Thymus (tissue), 11 donors: ENCODE data around the gene CELSR1. TPM values are rescaled to one million over a fixed set of nuclear protein-coding genes. Genes with fewer than 3 reads are reported as not detected.
A peak's percentile ranks its signal among the peaks of the same experiment; 100 is the strongest.

Experiments used
- DNase-seq, 9 donors: peaks; one replicate each; pipeline ENCODE4 v3.0.0-alpha.2; 2013; ENCODE audit warnings: low spot score in 9 of 9, low read depth in 6 of 9, missing footprints in 1 of 9
- H3K27ac ChIP-seq, 2 donors: one replicate each; pipeline ENCODE4 v1.5.1; 2013; ENCODE audit warnings: control low read depth in 1 of 2, low read depth in 1 of 2, low read length in 1 of 2, mild to moderate bottlenecking in 1 of 2, moderate library complexity in 1 of 2
- H3K27me3 ChIP-seq, 2 donors: one replicate each; pipeline ENCODE4 v1.5.1; 2013; ENCODE audit warnings: low read length in 1 of 2; ENCODE audit not compliant: control insufficient read depth in 2 of 2, insufficient read depth in 1 of 2
- H3K36me3 ChIP-seq, 2 donors: one replicate each; pipeline ENCODE4 v1.5.1; 2013; ENCODE audit warnings: low read length in 1 of 2, mild to moderate bottlenecking in 1 of 2, moderate library complexity in 1 of 2; ENCODE audit not compliant: control insufficient read depth in 2 of 2, insufficient read depth in 2 of 2
- H3K4me1 ChIP-seq, 2 donors: one replicate each; pipeline ENCODE4 v1.5.1; 2013; ENCODE audit warnings: low read length in 2 of 2; ENCODE audit not compliant: control insufficient read depth in 2 of 2, insufficient read depth in 2 of 2
- H3K4me3 ChIP-seq, 2 donors: one replicate each; pipeline ENCODE4 v1.5.1; 2013; ENCODE audit warnings: low read length in 2 of 2, control low read depth in 1 of 2, mild to moderate bottlenecking in 1 of 2
- H3K9me3 ChIP-seq, 2 donors: one replicate each; pipeline ENCODE4 v1.5.1; 2013; ENCODE audit warnings: low read length in 1 of 2, mild to moderate bottlenecking in 1 of 2; ENCODE audit not compliant: control insufficient read depth in 2 of 2, insufficient read depth in 1 of 2
- WGBS: extraction: QIAGEN DNeasy Blood & Tissue Kit; methylation state at CpG from one replicate; pipeline ENCODE4 v1.1.7; 2013; 5-methylcytosine and 5-hydroxymethylcytosine counted together
- polyA plus RNA-seq: library from polyadenylated mRNA; stranded (reverse); fragments of 200-250 nt; gene quantifications from one replicate; pipeline ENCODE4 v1.2.3, GENCODE V29; 2013
- total RNA-seq: library from RNA; stranded (reverse); fragments of 120-200 nt; gene quantifications from one replicate; pipeline ENCODE4 v1.2.4, GENCODE V29; 2013
- donor health status: healthy.

The CELSR1 gene
- total and polyA plus RNA-seq, 2 donors: 3.7 to 9.4 TPM

DNA sequence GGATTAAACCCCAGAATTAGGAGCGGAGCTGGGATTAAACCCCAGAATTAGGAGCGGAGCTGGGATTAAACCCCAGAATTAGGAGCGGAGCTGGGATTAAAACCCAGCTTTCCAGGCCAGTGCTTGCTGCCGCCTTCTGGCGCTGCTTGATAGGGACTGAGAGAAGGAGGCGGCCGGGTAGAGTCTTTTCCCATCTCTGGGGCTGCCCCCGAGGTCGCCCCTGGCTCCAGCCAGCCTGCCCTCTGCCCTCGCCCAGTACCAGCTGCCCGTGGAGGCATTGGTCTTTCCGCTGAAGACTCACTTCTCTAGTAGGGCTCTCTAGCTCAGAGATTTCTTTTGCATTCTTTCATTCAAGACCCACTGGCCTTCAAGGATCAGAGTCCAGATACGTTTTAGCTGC lies 196.7 kb downstream of the CELSR1 start:
- H3K9me3 ChIP-seq: no peaks in the 10 kb centered on the region
- WGBS: 97% methylated on average over 13 of the region's 13 CpGs
- H3K27ac ChIP-seq: no peak overlapping the region
- no peaks in the 10 kb centered on the region for H3K27me3 ChIP-seq
- H3K4me3 ChIP-seq: no peak overlapping the region
- H3K36me3 ChIP-seq: peaks cover 53 to 56% of the 10 kb centered on the region in 2 donors
- DNase-seq: no peak
- peaks cover 5 to 8% of the 10 kb centered on the region in 2 donors for H3K4me1 ChIP-seq

- Histone ChIP-seq H3K9me3 (no peaks in the 10 kb centered on the region), H3K4me3 (no peak overlapping the region), H3K4me1 (peaks cover 8% of the 10 kb centered on the region in 2 donors), H3K36me3 (peaks cover 49 to 50% of the 10 kb centered on the region in 2 donors), H3K27me3 (no peaks in the 10 kb centered on the region), H3K27ac (no peak overlapping the region)
- 97% methylated on average over 5 of the region's 5 CpGs for WGBS
- DNase-seq: no peak
Measured at GRCh38 chr22:46339956-46340355, 197.5 kb downstream of the CELSR1 start.

- WGBS: 97% methylated on average over 8 of the region's 8 CpGs
- Histone ChIP-seq H3K4me1 (peaks cover 10% of the 10 kb centered on the region in 2 donors), H3K4me3 (no peak overlapping the region), H3K27ac (no peak overlapping the region), H3K27me3 (no peaks in the 10 kb centered on the region), H3K9me3 (no peaks in the 10 kb centered on the region), H3K36me3 (peaks cover 39 to 43% of the 10 kb centered on the region in 2 donors)
- no peak for DNase-seq
Measured at GRCh38 chr22:46338636-46339035, 198.8 kb downstream of the CELSR1 start.

DNA sequence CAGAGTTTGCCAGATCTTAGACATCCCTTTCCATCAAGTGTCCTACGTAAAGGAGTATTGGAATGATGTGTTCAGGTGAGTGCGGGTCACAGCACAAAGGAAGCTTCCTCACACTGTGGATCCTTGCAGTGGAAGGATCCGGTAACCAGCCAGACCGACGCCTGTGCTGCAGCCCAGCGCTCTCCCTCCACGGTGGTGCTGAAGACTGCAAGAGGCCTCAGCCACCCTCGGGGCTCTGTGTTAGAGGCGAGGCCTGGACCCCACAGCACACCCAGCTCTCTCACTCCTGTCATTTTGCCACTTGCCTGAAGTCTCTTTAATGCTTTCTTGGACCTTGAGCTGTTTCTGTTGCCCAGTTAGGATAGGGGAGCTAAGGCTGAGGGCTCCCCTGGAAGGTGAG lies 199.6 kb downstream of the CELSR1 start:
- WGBS: 99% methylated on average over 9 of the region's 9 CpGs
- H3K27me3 ChIP-seq: no peaks in the 10 kb centered on the region
- no peak overlapping the region for H3K4me3 ChIP-seq
- H3K4me1 ChIP-seq: peaks cover 10% of the 10 kb centered on the region in 2 donors
- no peak for DNase-seq
- H3K9me3 ChIP-seq: no peaks in the 10 kb centered on the region
- no peak overlapping the region for H3K27ac ChIP-seq
- H3K36me3 ChIP-seq: peaks cover 36 to 41% of the 10 kb centered on the region in 2 donors

- 20% methylated on average over 42 of the region's 42 CpGs for WGBS
- Histone ChIP-seq H3K4me3 (peak overlapping the region; percentile 88 to 94), H3K27ac (peak overlapping the region in 1 of 2 donors; percentile 25), H3K27me3 (no peaks in the 10 kb centered on the region), H3K4me1 (peaks cover 10% of the 10 kb centered on the region in 2 donors), H3K9me3 (no peaks in the 10 kb centered on the region), H3K36me3 (peaks cover 37 to 47% of the 10 kb centered on the region in 2 donors)
- DNase-seq: peak in 3 of 9 donors; percentile 7 to 30 (median 10)
Measured at GRCh38 chr22:46336119-46337078, 201.0 kb downstream of the CELSR1 start.

GRCh38 chr22:46335201-46336118 lies 202.0 kb downstream of the CELSR1 start, which contains the start of gene TRMU:
TRMU (plus strand) TSS chr22:46335714; CDS start chr22:46335765, 51 bp downstream.
- WGBS: 1% methylated on average over 93 of the region's 93 CpGs
- peaks cover 38 to 52% of the 10 kb centered on the region in 2 donors for H3K36me3 ChIP-seq
- peak; percentile 33 to 83 (median 67) for DNase-seq
- H3K27ac ChIP-seq: peak within 1 kb of the TSS; percentile 72 to 87
- peak within 1 kb of the TSS; percentile 88 to 94 for H3K4me3 ChIP-seq
- no peaks in the 10 kb centered on the region for H3K9me3 ChIP-seq
- peaks cover 10% of the 10 kb centered on the region in 2 donors for H3K4me1 ChIP-seq
- H3K27me3 ChIP-seq: no peaks in the 10 kb centered on the region

DNA sequence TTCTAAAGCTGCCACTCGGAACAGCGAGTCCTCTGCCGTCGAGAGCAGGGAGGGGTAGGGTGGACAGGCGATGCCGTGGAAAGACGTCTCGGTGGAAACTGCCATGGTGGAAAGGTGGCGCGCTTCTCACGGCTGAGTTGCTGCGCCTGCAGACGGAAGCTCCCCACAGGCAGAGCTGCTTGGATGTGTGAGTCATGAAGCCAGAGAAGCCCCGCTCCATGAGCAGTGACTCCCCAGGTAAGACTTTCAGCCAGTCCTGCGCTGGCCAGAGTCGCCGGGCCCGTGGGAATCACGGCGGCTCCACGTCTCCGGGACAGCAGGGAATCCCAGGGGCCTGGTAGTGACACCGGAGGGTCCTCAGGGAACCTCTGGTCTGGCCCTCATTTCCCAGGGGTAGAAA lies 205.9 kb downstream of the CELSR1 start:
- H3K4me3 ChIP-seq: no peak overlapping the region
- peaks cover 5% of the 10 kb centered on the region in 2 donors for H3K4me1 ChIP-seq
- H3K9me3 ChIP-seq: no peaks in the 10 kb centered on the region
- no peaks in the 10 kb centered on the region for H3K27me3 ChIP-seq
- H3K27ac ChIP-seq: no peak overlapping the region
- no peak for DNase-seq
- 98% methylated on average over 23 of the region's 23 CpGs for WGBS
- H3K36me3 ChIP-seq: peaks cover 42 to 61% of the 10 kb centered on the region in 2 donors

- H3K36me3 ChIP-seq: peaks cover 53 to 72% of the 10 kb centered on the region in 2 donors
Measured at GRCh38 chr22:46330426-46330825, 207.0 kb downstream of the CELSR1 start.

More at GRCh38 chr22:46330426-46330825, 207.0 kb downstream of the CELSR1 start:
- WGBS: over 99% methylated on average over 4 of the region's 4 CpGs
- Histone ChIP-seq H3K27me3 (no peaks in the 10 kb centered on the region), H3K4me3 (no peak overlapping the region), H3K9me3 (no peaks in the 10 kb centered on the region), H3K4me1 (peaks cover 2 to 5% of the 10 kb centered on the region in 2 donors), H3K27ac (no peak overlapping the region)
- no peak for DNase-seq
